Upper lobe of left lung (tissue), 6 donors: ENCODE results near the gene CAMK1D. TPM values are rescaled to one million over a fixed set of nuclear protein-coding genes. Genes with fewer than 3 reads are reported as not detected.

Source experiments
- ATAC-seq, 2 donors: fragments of 200-7000 bp; cut with Tn5 transposase; one replicate each; pipeline ENCODE4 v1.9.1; 2022; ENCODE audit warnings: mild to moderate bottlenecking in 2 of 2, moderate library complexity in 2 of 2; ENCODE audit not compliant: low FRiP score in 2 of 2
- DNase-seq, 2 donors: peaks; one replicate each; pipeline ENCODE4 v3.0.0-alpha.2; 2019 to 2020
- H3K27ac ChIP-seq, 4 donors: fragments of 200-600 bp; sonication (generic); one replicate each; pipeline ENCODE4 v1.5.1; 2016 to 2019
- H3K27me3 ChIP-seq, 4 donors: fragments of 200-600 bp; sonication (generic); one replicate each; pipeline ENCODE4 v1.5.1; 2017 to 2019
- H3K36me3 ChIP-seq, 4 donors: fragments of 200-600 bp; sonication (generic); one replicate each; pipeline ENCODE4 v1.5.1; 2016 to 2019
- H3K4me1 ChIP-seq, 4 donors: fragments of 200-600 bp; sonication (generic); one replicate each; pipeline ENCODE4 v1.5.1; 2018 to 2019
- H3K4me3 ChIP-seq, 4 donors: fragments of 200-600 bp; sonication (generic); one replicate each; pipeline ENCODE4 v1.5.1; 2017 to 2019; ENCODE audit warnings: mild to moderate bottlenecking in 2 of 4, moderate library complexity in 1 of 4
- H3K9me3 ChIP-seq, 4 donors: fragments of 200-600 bp; sonication (generic); one replicate each; pipeline ENCODE4 v1.5.1; 2018 to 2019
- EP300 ChIP-seq, 4 donors: sonication (generic); formaldehyde crosslinking; IDR thresholded peaks; one replicate each; pipeline ENCODE4 v1.5.1; 2017; ENCODE audit warnings: antibody characterized with exemption in 4 of 4, control low read depth in 2 of 4
- POLR2A ChIP-seq, 4 donors: fragments of 450-650 bp; IDR thresholded peaks; one replicate each; pipeline ENCODE4 v1.5.1; 2016 to 2017; ENCODE audit warnings: antibody characterized with exemption in 4 of 4, mild to moderate bottlenecking in 2 of 4
- POLR2AphosphoS5 ChIP-seq, 2 donors: sonication (generic); formaldehyde crosslinking; IDR thresholded peaks; one replicate each; pipeline ENCODE4 v1.5.1; 2017; ENCODE audit warnings: antibody characterized with exemption in 2 of 2
- WGBS, 2 donors: methylation state at CpG; one replicate each; pipeline ENCODE4 v1.1.5; 2017 to 2018; 5-methylcytosine and 5-hydroxymethylcytosine counted together
- total RNA-seq, 6 donors: library from RNA; depleted of rRNA in 4 of 6; stranded (reverse); fragments of >200 nt in 4 of 6; gene quantifications; one replicate each; pipeline versions ENCODE4 v1.1.0 to v1.2.1, GENCODE V29; 2016 to 2021
- TF ChIP-seq, protein P1 (sequence below), 6 experiments: fragments of 450-650 bp in 4 of 6; fragments of 200-600 bp in 2 of 6; sonication (generic) in 2 of 6; IDR thresholded peaks; one replicate each; pipeline ENCODE4 v1.5.1; 2016 to 2019; ENCODE audit warnings: antibody characterized with exemption in 6 of 6
- donor health status: DM: no; HTN: no; CAD: no; lungs with moderate emphysema.
- donor health status: DM: no; HTN: yes; CAD: no; lungs with severe emphysema.

CAMK1D gene
- total RNA-seq, 6 donors from 2014 or later = 6.2 to 29.2 (median 19.0) TPM

GRCh38 chr10:12757351-12757750, 408.0 kb downstream of the CAMK1D start:
- no peak overlapping the region for H3K27ac ChIP-seq
- no peak for TF ChIP-seq EP300 (IDR thresholded peaks at IDR 0.05)
- no peak for TF ChIP-seq POLR2AphosphoS5 (IDR thresholded peaks at IDR 0.05)
- TF ChIP-seq POLR2A (IDR thresholded peaks at IDR 0.05) = no peak
- DNase-seq = no peak
- H3K27me3 ChIP-seq = no peaks in the 10 kb centered on the region
- 71 to 98% methylated on average over 2 of the region's 2 CpGs for WGBS, 2 donors
- no peaks in the 10 kb centered on the region for H3K36me3 ChIP-seq
- no peaks in the 10 kb centered on the region for H3K9me3 ChIP-seq
- ATAC-seq = no peak
- no peaks in the 10 kb centered on the region for H3K4me1 ChIP-seq
- H3K4me3 ChIP-seq = no peak overlapping the region

GRCh38 chr10:12758271-12758670, 408.9 kb downstream of the CAMK1D start:
- H3K27ac ChIP-seq = no peak overlapping the region
- H3K27me3 ChIP-seq = no peaks in the 10 kb centered on the region
- 90 to 93% methylated on average over 2 of the region's 2 CpGs for WGBS, 2 donors
- no peaks in the 10 kb centered on the region for H3K9me3 ChIP-seq
- H3K4me3 ChIP-seq = no peak overlapping the region
- no peaks in the 10 kb centered on the region for H3K4me1 ChIP-seq
- ATAC-seq (no peak), DNase-seq (no peak)
- TF ChIP-seq POLR2AphosphoS5 (IDR thresholded peaks at IDR 0.05) (no peak), POLR2A (IDR thresholded peaks at IDR 0.05) (no peak), EP300 (IDR thresholded peaks at IDR 0.05) (no peak)
- TF ChIP-seq, protein P1, sequence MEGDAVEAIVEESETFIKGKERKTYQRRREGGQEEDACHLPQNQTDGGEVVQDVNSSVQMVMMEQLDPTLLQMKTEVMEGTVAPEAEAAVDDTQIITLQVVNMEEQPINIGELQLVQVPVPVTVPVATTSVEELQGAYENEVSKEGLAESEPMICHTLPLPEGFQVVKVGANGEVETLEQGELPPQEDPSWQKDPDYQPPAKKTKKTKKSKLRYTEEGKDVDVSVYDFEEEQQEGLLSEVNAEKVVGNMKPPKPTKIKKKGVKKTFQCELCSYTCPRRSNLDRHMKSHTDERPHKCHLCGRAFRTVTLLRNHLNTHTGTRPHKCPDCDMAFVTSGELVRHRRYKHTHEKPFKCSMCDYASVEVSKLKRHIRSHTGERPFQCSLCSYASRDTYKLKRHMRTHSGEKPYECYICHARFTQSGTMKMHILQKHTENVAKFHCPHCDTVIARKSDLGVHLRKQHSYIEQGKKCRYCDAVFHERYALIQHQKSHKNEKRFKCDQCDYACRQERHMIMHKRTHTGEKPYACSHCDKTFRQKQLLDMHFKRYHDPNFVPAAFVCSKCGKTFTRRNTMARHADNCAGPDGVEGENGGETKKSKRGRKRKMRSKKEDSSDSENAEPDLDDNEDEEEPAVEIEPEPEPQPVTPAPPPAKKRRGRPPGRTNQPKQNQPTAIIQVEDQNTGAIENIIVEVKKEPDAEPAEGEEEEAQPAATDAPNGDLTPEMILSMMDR (IDR thresholded peaks at IDR 0.05) = no peak
- H3K36me3 ChIP-seq = no peaks in the 10 kb centered on the region

- H3K4me1 ChIP-seq = no peaks in the 10 kb centered on the region
- TF ChIP-seq POLR2A (IDR thresholded peaks at IDR 0.05) (no peak), EP300 (IDR thresholded peaks at IDR 0.05) (no peak), POLR2AphosphoS5 (IDR thresholded peaks at IDR 0.05) (no peak)
- TF ChIP-seq, protein P1 (IDR thresholded peaks at IDR 0.05) = no peak
- no peaks in the 10 kb centered on the region for H3K9me3 ChIP-seq
- ATAC-seq (no peak), DNase-seq (no peak)
- H3K4me3 ChIP-seq = no peak overlapping the region
- H3K36me3 ChIP-seq = peaks cover 0 to 6% (median 0%) of the 10 kb centered on the region in 4 donors
- H3K27me3 ChIP-seq = no peaks in the 10 kb centered on the region
- WGBS, 2 donors = 74 to 80% methylated on average over 5 of the region's 5 CpGs
- H3K27ac ChIP-seq = no peak overlapping the region
Measured at GRCh38 chr10:12766223-12766622, 416.9 kb downstream of the CAMK1D start.

DNA sequence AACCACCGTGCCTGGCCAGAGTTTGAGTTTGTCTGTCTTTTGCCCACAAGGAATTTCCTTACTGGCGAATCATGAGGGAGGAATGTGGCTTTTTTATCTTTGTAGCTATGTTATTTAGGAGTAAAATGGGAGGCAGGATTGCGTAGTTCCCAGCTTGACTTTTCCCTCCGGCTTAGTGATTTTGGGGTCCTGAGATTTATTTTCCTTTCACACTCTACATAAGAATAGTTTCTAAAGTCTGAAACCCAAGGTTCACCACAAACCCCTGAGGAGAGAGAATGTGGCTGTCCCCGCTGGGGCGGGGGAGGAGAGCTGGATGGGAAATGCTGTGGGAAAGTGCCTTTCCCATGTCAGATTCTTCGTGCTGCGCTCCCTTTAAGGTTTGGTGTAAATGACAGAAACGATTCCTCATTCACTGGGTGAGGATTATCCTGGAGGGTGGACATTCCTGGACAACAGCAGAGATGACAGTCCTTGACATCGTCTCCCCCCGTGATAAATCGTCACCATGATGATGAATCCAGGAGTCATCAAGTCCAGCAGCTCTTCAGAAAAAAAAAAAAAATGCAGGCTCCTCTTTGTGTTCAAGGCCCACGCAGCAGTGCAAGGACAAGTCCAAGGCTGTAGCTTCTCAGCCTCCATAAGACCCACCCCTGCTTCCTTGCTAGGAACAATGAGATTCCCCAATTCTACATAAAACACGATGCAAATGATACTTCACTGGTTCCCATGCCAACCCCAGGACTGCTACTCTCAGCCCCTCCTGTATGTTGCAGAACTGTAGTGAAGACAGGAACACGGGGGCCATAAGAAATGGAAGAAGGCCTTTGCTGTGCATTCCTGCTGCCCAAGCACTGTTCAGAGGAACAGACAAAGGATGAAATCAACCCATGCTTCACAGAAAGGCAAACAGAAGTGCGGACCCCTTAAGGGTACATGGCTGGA, 419.1 kb downstream of the CAMK1D start:
- 81 to 86% methylated on average over 16 of the region's 16 CpGs for WGBS, 2 donors
- DNase-seq (no peak), ATAC-seq (no peak)
- Histone ChIP-seq H3K27ac (no peak overlapping the region), H3K4me1 (no peaks in the 10 kb centered on the region), H3K4me3 (no peak overlapping the region), H3K36me3 (peaks cover 0 to 6% (median 0%) of the 10 kb centered on the region in 4 donors), H3K27me3 (no peaks in the 10 kb centered on the region), H3K9me3 (no peaks in the 10 kb centered on the region)
- no peak for TF ChIP-seq EP300 (IDR thresholded peaks at IDR 0.05)
- no peak for TF ChIP-seq POLR2AphosphoS5 (IDR thresholded peaks at IDR 0.05)
- no peak for TF ChIP-seq POLR2A (IDR thresholded peaks at IDR 0.05)
- TF ChIP-seq, protein P1 (IDR thresholded peaks at IDR 0.05) = no peak

- Histone ChIP-seq H3K27ac (no peak overlapping the region), H3K4me3 (no peak overlapping the region), H3K9me3 (no peaks in the 10 kb centered on the region), H3K27me3 (no peaks in the 10 kb centered on the region), H3K36me3 (peaks cover 0 to 6% (median 0%) of the 10 kb centered on the region in 4 donors), H3K4me1 (no peaks in the 10 kb centered on the region)
- 81 to 83% methylated on average over 14 of the region's 14 CpGs for WGBS, 2 donors
- DNase-seq = no peak
- no peak for ATAC-seq
- no peak for TF ChIP-seq POLR2AphosphoS5 (IDR thresholded peaks at IDR 0.05)
- TF ChIP-seq, protein P1 (IDR thresholded peaks at IDR 0.05) = no peak
- TF ChIP-seq POLR2A (IDR thresholded peaks at IDR 0.05) = no peak
- TF ChIP-seq EP300 (IDR thresholded peaks at IDR 0.05) = no peak
Measured at GRCh38 chr10:12769323-12770044, 420.1 kb downstream of the CAMK1D start.
